Measurements from ENCODE around the gene GMNC.

Gene GMNC

DNA sequence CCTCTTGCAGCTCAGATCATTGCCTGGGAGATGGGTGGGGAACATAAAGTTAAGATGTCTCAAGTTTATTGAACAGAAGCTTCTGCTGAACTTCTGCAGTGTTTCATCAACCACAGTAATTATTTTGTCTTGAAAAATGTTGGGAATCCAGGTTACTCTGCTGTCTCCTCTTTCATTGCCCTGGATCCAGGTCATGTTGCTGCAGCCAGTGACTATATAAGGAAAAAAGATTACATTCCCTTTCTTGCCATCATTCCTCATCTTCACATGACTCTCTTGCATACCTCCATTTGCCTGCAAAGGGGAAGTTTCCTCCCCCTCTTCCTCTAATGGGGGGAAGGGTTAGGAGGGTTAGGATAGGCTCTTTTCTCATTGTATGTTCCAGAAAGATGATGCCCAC is 15.1 kb downstream of the GMNC start:
- no peak for DNase-seq

DNA sequence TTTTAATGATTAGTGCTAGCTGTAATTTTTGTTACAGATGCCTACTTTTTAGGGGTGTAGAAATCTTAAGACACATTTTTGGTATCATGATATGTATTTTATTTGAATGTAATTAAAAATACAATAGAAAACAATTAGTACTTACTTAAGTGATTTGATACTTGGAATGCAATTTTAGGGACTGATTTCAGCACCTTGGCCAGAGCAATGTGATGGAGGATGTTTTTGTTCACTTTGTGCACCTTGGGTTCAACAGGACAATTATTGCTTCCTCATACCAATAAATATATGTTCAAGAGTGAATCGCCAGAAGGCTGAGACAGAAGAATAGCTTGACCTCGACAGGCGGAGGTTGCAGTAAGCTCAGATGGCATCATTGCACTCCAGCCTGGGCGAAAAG is 22.3 kb downstream of the GMNC start:
- DNase-seq = no peak

DNA sequence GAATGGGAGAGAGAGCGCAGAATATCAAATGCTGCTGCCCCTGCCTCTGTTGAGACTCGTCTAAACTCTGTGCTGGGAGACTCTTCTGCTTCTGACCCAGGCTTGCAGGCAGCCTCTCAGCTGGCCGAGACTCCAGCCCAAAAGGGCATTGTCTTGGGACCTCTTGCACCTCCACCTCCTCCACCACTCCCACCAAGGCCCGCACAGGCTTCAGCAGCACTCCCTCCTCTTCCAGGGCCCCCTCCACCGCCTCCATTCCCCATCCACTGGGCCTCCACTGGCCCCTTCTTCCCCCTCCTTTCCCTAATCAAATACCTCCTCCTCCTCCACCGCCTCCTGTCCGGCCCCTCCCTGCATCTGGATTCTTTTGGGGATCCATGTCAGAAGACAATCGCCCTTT is 31.3 kb downstream of the GMNC start:
- DNase-seq = no peak

DNA sequence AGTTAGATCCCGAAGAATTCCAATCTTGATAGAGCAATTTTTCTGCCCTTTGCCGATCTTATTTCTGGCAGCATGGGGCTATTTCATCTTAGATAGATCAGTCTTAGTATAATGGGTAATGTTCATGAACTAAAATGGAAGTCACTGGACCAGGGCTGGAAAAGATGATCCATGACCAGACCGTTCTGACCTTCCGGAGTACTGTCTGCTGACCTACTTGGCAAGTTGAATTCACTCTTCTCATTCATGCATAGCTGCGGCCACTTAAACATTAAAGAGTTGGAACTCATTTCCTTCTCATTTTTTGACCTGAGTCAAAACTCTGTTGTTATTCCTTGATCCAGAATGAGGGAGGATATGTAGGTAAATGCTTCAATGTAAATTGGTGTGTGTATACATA is 32.5 kb downstream of the GMNC start:
- no peak for DNase-seq

GRCh38 chr3:190826018-190826417 is 36.5 kb downstream of the GMNC start:
- no peak for DNase-seq

GRCh38 chr3:190825386-190826016 is 37.0 kb downstream of the GMNC start:
- no peak for DNase-seq

GRCh38 chr3:190811775-190812480 is 50.6 kb downstream of the GMNC start:
- DNase-seq = peak; percentile 1

GRCh38 chr3:190810957-190811356 is 51.5 kb downstream of the GMNC start:
- DNase-seq = no peak

- no peak for DNase-seq
Measured at GRCh38 chr3:190809351-190809750, 53.1 kb downstream of the GMNC start.

- DNase-seq = no peak
Measured at GRCh38 chr3:190807719-190808375, 54.6 kb downstream of the GMNC start.
